ENCODE results near the gene PTPN3. TPM values are rescaled to one million over a fixed set of nuclear protein-coding genes. Genes with fewer than 3 reads are reported as not detected.

PTPN3 gene
- total RNA-seq, 1 donor from 2014 or later = 0.61 TPM

DNA sequence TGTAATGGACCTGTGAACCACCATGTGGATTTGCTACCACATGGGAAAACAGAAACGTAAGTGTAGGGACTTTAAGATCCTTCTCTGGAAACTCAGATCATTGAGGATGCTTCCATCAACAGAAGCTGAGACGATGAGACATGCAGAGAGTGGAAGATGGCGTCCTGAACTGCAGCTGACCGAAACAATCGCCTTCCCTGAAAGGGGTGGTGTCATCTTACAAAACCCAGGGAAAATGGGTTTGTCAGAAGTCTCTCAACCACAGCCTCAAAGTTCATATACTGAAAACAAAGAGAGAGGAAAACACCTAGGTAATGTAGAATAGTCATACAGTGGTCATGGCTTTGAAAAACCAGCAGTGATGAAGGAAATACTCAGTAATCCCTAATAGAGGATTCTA is 6.6 kb upstream of the PTPN3 start:
- intact Hi-C loops (cut with micrococcal nuclease) = no loop called here

- intact Hi-C loops (cut with micrococcal nuclease) = no loop called here
Observed at GRCh38 chr9:109500421-109500974, 2.4 kb upstream of the PTPN3 start.

- intact Hi-C loops (cut with micrococcal nuclease) = no loop called here
Observed at GRCh38 chr9:109499631-109500410, 1.7 kb upstream of the PTPN3 start.

GRCh38 chr9:109499093-109499630 is 1.1 kb upstream of the PTPN3 start:
- intact Hi-C loops (cut with micrococcal nuclease) = no loop called here

DNA sequence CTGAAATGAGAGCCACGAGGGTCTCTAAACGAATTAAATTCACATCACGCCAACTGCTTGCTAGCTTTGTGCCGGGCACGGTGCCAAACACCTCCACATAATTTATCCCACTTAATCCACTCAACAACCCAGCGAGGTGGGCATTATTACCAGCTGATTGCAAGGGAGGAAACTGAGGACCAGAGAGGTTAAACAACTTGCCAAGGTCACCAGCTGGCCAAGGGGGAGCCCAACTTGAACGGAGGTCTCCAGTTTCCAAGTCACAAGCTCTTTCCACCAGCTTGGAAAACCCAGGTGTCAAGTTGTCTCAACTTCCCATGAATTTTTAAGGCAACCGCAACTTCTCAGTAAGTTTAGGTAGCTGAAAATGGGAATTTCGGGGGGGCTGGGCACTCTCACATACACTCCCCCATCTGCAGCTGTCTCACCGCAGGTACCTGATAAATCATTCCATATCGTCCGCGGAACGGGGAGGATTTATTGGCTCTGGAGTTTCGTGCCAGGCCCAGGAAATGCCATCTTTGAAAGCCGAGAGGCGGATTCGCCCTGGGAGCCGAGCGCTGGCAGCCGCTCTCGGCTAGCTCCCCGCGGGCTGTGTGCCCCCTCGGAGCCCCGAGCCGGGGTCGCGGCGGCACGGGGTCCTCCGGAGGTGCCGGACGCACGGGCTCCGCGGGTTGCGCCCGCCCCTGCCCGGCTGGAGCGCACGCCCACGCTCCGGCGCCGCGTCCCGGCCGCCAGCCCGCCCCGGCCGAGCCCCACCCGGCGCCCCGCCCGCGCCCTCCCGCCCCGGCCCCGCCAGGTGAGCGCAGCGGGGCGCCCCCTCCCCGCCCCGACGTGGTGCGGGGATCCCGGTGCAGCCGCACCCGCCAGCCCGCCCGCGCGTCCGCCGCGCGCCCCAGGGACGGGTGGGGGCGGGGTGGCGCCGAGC is 617 bp downstream of the PTPN3 start:
- intact Hi-C loops (cut with micrococcal nuclease) = no loop called here

GRCh38 chr9:109496841-109497225 is 1.3 kb downstream of the PTPN3 start:
- intact Hi-C loops (cut with micrococcal nuclease) = no loop called here

- intact Hi-C loops (cut with micrococcal nuclease) = no loop called here
Observed at GRCh38 chr9:109496218-109496617, 1.9 kb downstream of the PTPN3 start.

GRCh38 chr9:109493648-109494047 is 4.5 kb downstream of the PTPN3 start:
- intact Hi-C loops (cut with micrococcal nuclease) = no loop called here

GRCh38 chr9:109491590-109491989 is 6.5 kb downstream of the PTPN3 start:
- intact Hi-C loops (cut with micrococcal nuclease) = no loop called here

GRCh38 chr9:109488791-109489492 is 9.2 kb downstream of the PTPN3 start:
- intact Hi-C loops (cut with micrococcal nuclease) = no loop called here

- intact Hi-C loops (cut with micrococcal nuclease) = no loop called here
Observed at GRCh38 chr9:109488351-109488750, 9.8 kb downstream of the PTPN3 start.

DNA sequence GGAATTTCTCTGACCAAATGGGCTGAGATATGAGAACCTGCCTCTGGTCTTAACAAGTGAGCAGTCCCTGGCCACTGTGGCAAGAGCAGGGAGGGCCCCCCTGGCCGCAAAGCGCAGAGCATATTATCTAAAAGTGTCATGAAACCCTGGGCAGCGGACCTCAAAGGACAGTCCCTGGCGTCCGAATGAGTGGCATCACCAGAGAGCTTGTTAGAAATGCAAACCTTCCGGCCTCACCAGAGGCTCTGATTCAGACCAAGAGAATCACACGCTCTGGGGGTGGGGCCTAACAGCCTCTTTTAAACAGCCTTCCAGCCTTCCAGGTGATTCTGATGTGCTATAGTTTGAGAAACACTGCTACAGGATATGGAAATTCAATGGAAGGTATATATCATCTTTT is 10.9 kb downstream of the PTPN3 start:
- intact Hi-C loops (cut with micrococcal nuclease) = no loop called here

- intact Hi-C loops (cut with micrococcal nuclease) = no loop called here
Observed at GRCh38 chr9:109483744-109484429, 14.2 kb downstream of the PTPN3 start.

DNA sequence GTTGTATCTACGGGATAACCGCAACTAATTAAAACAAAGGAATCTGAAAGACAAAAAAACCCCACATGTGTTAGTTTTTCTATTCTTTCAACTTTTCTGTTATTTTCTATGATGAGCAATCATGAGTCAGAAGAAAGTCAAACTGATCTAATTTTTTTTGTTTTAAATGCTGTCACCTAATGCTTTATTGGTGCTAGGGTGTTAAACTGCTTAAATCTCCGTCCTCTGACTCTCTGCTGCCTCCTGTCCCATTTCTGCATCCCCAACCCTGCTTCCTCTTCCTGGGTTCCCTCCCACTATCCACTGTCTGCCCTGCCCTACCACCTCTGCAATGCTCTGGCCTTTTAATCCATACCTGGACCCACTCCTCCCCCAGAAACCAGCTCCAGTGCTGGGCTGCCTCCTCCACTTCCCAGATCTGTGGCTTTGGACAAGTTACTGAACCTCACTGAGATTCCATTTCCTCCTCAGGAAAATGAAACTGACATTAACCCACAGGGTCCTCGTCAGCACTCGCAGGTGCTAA is 15.7 kb downstream of the PTPN3 start:
- intact Hi-C loops (cut with micrococcal nuclease) = no loop called here

DNA sequence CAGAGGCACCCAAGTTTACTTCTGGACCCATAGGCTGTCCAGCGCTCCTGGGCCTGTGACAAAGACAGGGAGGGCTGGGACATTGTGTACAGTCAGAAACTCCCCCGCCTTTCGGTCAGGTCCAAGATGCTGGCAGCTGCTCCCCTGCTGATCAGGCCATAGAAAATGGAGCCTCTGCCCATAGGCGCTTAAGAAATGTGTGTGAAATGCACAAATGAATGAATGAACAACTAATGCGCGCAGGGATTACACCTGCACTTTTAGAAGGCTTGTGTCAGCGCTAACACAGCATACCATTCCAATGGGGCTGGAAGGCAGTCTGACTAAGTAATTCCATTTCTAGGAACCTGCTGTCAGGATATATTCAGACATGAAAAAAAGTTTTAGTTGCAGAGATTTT is 16.3 kb downstream of the PTPN3 start:
- intact Hi-C loops (cut with micrococcal nuclease) = no loop called here

- intact Hi-C loops (cut with micrococcal nuclease) = no loop called here
Observed at GRCh38 chr9:109479822-109480221, 18.3 kb downstream of the PTPN3 start.

DNA sequence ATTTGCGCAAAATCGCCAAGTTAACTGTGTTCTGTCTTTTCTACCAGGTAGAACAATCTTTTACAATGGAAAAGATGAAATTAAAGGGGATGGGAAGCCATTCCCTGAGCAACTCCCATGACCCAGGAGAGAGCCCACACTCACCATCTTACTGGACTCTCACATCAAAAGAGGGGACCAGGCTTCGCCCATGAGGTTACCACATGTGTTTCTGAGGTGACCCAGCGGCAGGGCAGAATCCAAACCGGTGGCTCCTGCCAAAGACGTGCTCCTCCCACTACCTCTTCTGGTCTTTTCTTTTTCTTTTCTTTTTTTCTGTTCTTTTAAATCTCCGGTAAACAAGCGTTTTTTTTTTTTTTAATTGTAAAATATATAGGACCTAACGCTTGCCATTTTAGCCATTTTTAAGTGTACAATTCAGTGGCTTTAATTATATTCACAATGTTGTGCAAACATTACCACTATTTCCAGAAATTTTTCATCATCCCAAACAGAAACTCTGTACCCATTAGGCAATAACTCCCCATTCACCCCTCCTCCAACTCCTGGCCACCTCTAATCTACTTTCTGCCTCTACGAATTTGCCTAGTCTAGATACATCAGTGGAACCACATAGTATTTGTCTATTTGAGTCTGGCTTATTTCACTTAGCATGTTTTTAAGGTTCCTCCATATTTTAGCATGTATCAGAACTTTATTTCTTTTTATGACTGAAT is 19.3 kb downstream of the PTPN3 start:
- intact Hi-C loops (cut with micrococcal nuclease) = no loop called here

- intact Hi-C loops (cut with micrococcal nuclease) = no loop called here
Observed at GRCh38 chr9:109478051-109478563, 20.0 kb downstream of the PTPN3 start.

DNA sequence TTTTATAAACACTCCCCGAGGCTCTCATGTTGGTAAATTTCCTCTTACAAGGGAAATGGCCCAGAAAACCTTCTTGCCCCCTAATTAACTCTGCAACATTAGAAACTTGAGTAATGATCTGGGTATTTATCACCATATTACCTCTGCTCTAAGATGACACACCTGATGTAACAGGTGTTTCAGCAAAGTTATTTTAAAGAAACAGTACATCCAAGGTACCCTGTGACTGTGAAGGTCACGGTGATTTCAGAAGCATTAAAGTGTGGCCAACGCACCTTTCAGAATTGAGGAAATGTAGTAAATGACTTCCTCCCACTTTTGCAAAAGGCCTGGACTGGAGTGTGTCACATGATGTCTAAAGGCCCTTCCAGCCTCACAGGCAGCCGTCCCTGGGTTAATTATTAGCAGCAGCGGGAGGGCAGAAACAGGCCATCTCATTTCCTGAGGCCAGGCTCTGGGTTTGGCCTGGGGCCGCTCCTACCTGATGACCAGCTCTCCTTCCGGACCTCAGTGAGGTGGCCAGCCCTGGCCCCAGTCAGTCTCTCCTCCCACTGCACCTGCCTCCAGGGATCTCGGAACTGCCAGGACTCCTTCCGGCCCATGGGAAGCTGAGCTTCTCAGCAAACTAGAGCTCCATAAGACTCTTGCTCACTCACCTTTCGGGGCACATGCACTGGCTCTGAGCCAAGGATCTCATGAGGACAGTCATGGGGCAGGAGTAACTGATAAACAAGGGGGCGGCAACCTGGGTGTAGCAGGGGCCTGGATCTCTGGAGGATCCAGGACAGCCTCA is 20.7 kb downstream of the PTPN3 start:
- intact Hi-C loops (cut with micrococcal nuclease) = no loop called here

All from T-helper 2 cell treated with Interferon-gamma antibody and Interleukin-4, amounts not matched to agents 100 ng/mL and 5 ng/mL, for 36 hours (primary cell).